ENCODE results near the gene CAV3. TPM values are rescaled to one million over a fixed set of nuclear protein-coding genes. Genes with fewer than 3 reads are reported as not detected.
"Not testable (repeated sequence)": the region's sequence is repeated elsewhere in the genome, so short reads cannot be mapped to it uniquely, and the experiment has no call there.

CAV3 gene
- total RNA-seq, 1 donor from 2014 or later = not detected

GRCh38 chr3:8709801-8710507 lies 23.6 kb upstream of the CAV3 start:
- H3K36me3 Mint-ChIP-seq (ENCODE audit: insufficient read depth) = no peaks in the 10 kb centered on the region
- peaks cover 10% of the 10 kb centered on the region for H3K27me3 Mint-ChIP-seq
- H3K27ac Mint-ChIP-seq = no peak overlapping the region
- H3K4me3 Mint-ChIP-seq (ENCODE audit: low read depth) = no peak overlapping the region
- H3K9me3 Mint-ChIP-seq (ENCODE audit: low read depth) = no peaks in the 10 kb centered on the region
- peaks cover 4% of the 10 kb centered on the region for H3K4me1 Mint-ChIP-seq (ENCODE audit: low read depth)
- TF ChIP-seq, protein P1, sequence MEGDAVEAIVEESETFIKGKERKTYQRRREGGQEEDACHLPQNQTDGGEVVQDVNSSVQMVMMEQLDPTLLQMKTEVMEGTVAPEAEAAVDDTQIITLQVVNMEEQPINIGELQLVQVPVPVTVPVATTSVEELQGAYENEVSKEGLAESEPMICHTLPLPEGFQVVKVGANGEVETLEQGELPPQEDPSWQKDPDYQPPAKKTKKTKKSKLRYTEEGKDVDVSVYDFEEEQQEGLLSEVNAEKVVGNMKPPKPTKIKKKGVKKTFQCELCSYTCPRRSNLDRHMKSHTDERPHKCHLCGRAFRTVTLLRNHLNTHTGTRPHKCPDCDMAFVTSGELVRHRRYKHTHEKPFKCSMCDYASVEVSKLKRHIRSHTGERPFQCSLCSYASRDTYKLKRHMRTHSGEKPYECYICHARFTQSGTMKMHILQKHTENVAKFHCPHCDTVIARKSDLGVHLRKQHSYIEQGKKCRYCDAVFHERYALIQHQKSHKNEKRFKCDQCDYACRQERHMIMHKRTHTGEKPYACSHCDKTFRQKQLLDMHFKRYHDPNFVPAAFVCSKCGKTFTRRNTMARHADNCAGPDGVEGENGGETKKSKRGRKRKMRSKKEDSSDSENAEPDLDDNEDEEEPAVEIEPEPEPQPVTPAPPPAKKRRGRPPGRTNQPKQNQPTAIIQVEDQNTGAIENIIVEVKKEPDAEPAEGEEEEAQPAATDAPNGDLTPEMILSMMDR (IDR thresholded peaks at IDR 0.05; ENCODE audit: unreplicated experiment) = no peak
- DNase-seq (ENCODE audit: low spot score, unreplicated experiment) = no peak

- Mint-ChIP-seq H3K4me3 (ENCODE audit: low read depth) (no peak overlapping the region), H3K4me1 (ENCODE audit: low read depth) (peaks cover 4% of the 10 kb centered on the region), H3K27ac (no peak overlapping the region), H3K27me3 (peaks cover 10% of the 10 kb centered on the region), H3K36me3 (ENCODE audit: insufficient read depth) (peaks cover 1% of the 10 kb centered on the region), H3K9me3 (ENCODE audit: low read depth) (peaks cover 5% of the 10 kb centered on the region)
- TF ChIP-seq, protein P1 (IDR thresholded peaks at IDR 0.05; ENCODE audit: unreplicated experiment) = no peak
- DNase-seq (ENCODE audit: low spot score, unreplicated experiment) = no peak
These were observed 21.3 kb upstream of the CAV3 start for GRCh38 chr3:8712045-8712907.

DNA sequence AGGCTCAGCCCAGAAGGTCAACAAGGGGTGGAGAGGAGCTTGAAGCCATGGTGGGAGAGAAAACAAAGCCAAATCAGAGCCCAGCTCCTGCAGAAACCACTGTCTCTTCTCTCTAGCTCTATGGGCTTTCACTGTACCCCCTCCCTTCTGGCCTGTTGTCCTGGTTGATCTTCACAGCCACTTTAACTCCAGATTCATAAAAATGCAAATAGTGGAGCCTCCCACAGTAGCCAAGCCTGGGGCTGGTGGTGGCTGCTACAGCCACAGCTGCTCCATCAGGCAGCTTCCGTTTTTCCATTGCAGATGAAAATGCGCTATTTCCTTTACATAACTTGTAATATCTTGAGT lies 20.7 kb upstream of the CAV3 start:
- Mint-ChIP-seq H3K4me3 (ENCODE audit: low read depth) (no peak overlapping the region), H3K4me1 (ENCODE audit: low read depth) (peaks cover 4% of the 10 kb centered on the region), H3K36me3 (ENCODE audit: insufficient read depth) (peaks cover 1% of the 10 kb centered on the region), H3K27me3 (peaks cover 10% of the 10 kb centered on the region), H3K27ac (no peak overlapping the region), H3K9me3 (ENCODE audit: low read depth) (peaks cover 5% of the 10 kb centered on the region)
- DNase-seq (ENCODE audit: low spot score, unreplicated experiment) = no peak
- TF ChIP-seq, protein P1 (IDR thresholded peaks at IDR 0.05; ENCODE audit: unreplicated experiment) = no peak

DNA sequence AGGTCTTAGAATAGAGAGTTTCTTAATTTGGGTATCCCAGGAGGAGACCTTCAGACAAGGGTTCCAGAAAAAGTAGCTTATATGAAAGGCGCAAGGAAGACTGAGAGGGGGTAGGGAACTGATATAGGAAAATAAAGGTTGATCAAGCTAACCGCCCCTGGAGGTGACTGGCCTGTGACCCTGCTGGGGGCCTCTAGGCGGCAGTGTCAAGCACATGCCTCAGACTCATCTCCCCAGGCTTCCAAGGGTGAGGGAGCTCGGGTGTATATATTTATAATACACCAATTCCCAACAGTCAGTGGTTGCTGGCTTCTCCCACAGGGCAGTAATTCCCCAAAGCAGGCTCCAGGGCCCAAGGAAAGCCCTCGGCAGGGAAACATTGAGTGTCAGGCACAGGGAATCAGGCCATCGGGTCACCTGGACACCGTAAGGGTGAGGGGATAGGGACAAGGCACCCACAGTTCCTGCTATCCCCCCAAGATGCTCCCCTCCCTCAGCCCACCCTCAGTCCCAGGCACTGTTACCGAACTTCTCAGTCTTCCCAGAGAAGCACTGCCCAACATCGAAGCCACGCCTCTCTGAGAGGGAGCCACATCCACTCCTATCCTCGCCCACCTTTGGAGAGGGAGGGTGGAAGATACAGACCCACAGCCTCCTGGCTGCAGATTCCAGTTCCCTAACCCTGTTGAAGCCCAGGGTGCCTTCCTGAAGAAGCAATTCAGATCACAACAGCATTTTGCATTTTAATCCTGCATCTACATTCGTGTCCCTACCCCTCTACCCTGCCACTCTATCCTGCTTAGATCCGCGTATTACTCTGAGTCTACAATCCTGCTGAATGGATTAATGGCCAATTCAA lies 19.5 kb upstream of the CAV3 start:
- H3K9me3 Mint-ChIP-seq (ENCODE audit: low read depth) = peaks cover 5% of the 10 kb centered on the region
- DNase-seq (ENCODE audit: low spot score, unreplicated experiment) = no peak
- peaks cover 6% of the 10 kb centered on the region for H3K27me3 Mint-ChIP-seq
- TF ChIP-seq, protein P1 (IDR thresholded peaks at IDR 0.05; ENCODE audit: unreplicated experiment) = peak; percentile 50
- peaks cover 1% of the 10 kb centered on the region for H3K36me3 Mint-ChIP-seq (ENCODE audit: insufficient read depth)
- H3K4me1 Mint-ChIP-seq (ENCODE audit: low read depth) = peaks cover 4% of the 10 kb centered on the region
- no peak overlapping the region for H3K27ac Mint-ChIP-seq
- H3K4me3 Mint-ChIP-seq (ENCODE audit: low read depth) = no peak overlapping the region

- not testable (repeated sequence) for H3K27me3 Mint-ChIP-seq; DNase-seq (ENCODE audit: low spot score, unreplicated experiment); H3K9me3 Mint-ChIP-seq (ENCODE audit: low read depth); H3K4me1 Mint-ChIP-seq (ENCODE audit: low read depth); H3K36me3 Mint-ChIP-seq (ENCODE audit: insufficient read depth); H3K4me3 Mint-ChIP-seq (ENCODE audit: low read depth)
- H3K27ac Mint-ChIP-seq = peak overlapping the region; percentile 69
These were observed 17.8 kb upstream of the CAV3 start for GRCh38 chr3:8715757-8716156.
